HepG2 (cell line): Measurements from ENCODE around the gene FXYD5. TPM values are rescaled to one million over a fixed set of nuclear protein-coding genes. Genes with fewer than 3 reads are reported as not detected.

Experiments used
- CHD4 ChIP-seq: fragments of 200-600 bp; sonication (generic); IDR thresholded peaks from 2 replicates; pipeline ENCODE4 v1.7.0; 2017; ENCODE audit warnings: mild to moderate bottlenecking, low read length, borderline replicate concordance
- HDAC2 ChIP-seq: sonication (generic); formaldehyde crosslinking; IDR thresholded peaks from 2 replicates; pipeline ENCODE4 v1.4.0; 2020; ENCODE audit warnings: missing genetic modification reagents
- HNF4G ChIP-seq, 2 experiments: sonication (generic) in 1 of 2; formaldehyde crosslinking in 1 of 2; IDR thresholded peaks; 2 replicates each; pipeline versions ENCODE4 v1.4.0 to v1.6.1; 2011 to 2020; ENCODE audit warnings: borderline replicate concordance in 2 of 2, low read depth in 2 of 2, mild to moderate bottlenecking in 2 of 2, low read length in 1 of 2, missing genetic modification reagents in 1 of 2, moderate library complexity in 1 of 2
- KLF16 ChIP-seq, 2 experiments: sonication (generic) in 1 of 2; formaldehyde crosslinking in 1 of 2; IDR thresholded peaks; 2 replicates each; pipeline versions ENCODE4 v1.6.1 to v1.8.0; 2016 to 2023; ENCODE audit warnings: missing genetic modification reagents in 2 of 2, missing compliant biosample characterization in 1 of 2
- NFE2L1 ChIP-seq: sonication (generic); formaldehyde crosslinking; IDR thresholded peaks from 2 replicates; pipeline ENCODE4 v1.4.0; 2020; ENCODE audit warnings: missing genetic modification reagents, mild to moderate bottlenecking, borderline replicate concordance
- NFIB ChIP-seq: sonication (generic); formaldehyde crosslinking; IDR thresholded peaks from 2 replicates; pipeline ENCODE4 v1.9.0; 2021; ENCODE audit warnings: missing genetic modification reagents, mild to moderate bottlenecking, borderline replicate concordance
- ONECUT2 ChIP-seq: sonication (generic); formaldehyde crosslinking; IDR thresholded peaks from 2 replicates; pipeline ENCODE4 v1.4.0; 2020; ENCODE audit warnings: missing genetic modification reagents
- POGZ ChIP-seq: sonication (generic); formaldehyde crosslinking; IDR thresholded peaks from 2 replicates; pipeline ENCODE4 v1.4.0; 2020; ENCODE audit warnings: mild to moderate bottlenecking, missing genetic modification reagents
- RFX5 ChIP-seq: IDR thresholded peaks from 2 replicates; pipeline ENCODE4 v1.6.1; 2011; ENCODE audit warnings: low read depth, low read length, improper control_type of control experiment
- SOX13 ChIP-seq, 3 experiments: fragments of 450-650 bp in 1 of 3; sonication (generic) in 1 of 3; formaldehyde crosslinking in 1 of 3; IDR thresholded peaks in 2 of 3; conservative IDR thresholded peaks in 1 of 3; 2 replicates each; pipeline versions ENCODE4 v1.5.0 to v1.6.1; 2016 to 2020; ENCODE audit warnings: antibody characterized with exemption in 1 of 3, mild to moderate bottlenecking in 1 of 3, missing compliant biosample characterization in 1 of 3, missing genetic modification reagents in 1 of 3, moderate library complexity in 1 of 3
- TEAD3 ChIP-seq: optimal IDR thresholded peaks from 2 replicates; pipeline ENCODE3; 2016; ENCODE audit warnings: borderline replicate concordance
- TMF1 ChIP-seq: sonication (generic); formaldehyde crosslinking; IDR thresholded peaks from 2 replicates; pipeline ENCODE4 v1.8.1; 2022; ENCODE audit warnings: low read depth, missing genetic modification reagents
- ZNF34 ChIP-seq: sonication (generic); formaldehyde crosslinking; IDR thresholded peaks from 2 replicates; pipeline ENCODE4 v1.4.0; 2020; ENCODE audit warnings: mild to moderate bottlenecking, missing genetic modification reagents, borderline replicate concordance
- ZNF460 ChIP-seq: sonication (generic); formaldehyde crosslinking; IDR thresholded peaks from 2 replicates; pipeline ENCODE4 v1.5.1; 2020; ENCODE audit warnings: missing genetic modification reagents, mild to moderate bottlenecking, borderline replicate concordance
- ZNF781 ChIP-seq: sonication (generic); formaldehyde crosslinking; IDR thresholded peaks from 2 replicates; pipeline ENCODE4 v1.5.1; 2020; ENCODE audit warnings: borderline replicate concordance, mild to moderate bottlenecking, missing genetic modification reagents; ENCODE audit errors: not compliant biosample characterization
- ZNF816 ChIP-seq: sonication (generic); formaldehyde crosslinking; IDR thresholded peaks from 2 replicates; pipeline ENCODE4 v1.8.0; 2022; ENCODE audit warnings: missing genetic modification reagents, mild to moderate bottlenecking, borderline replicate concordance
- polyA plus RNA-seq, 8 experiments: library from polyadenylated mRNA; depleted of rRNA in 3 of 8; stranded (reverse) in 7 of 8; unstranded in 1 of 8; fragments of >200 nt; fragmentation: Illumina TruSeq in 4 of 8; extraction: Trizol in 4 of 8; gene quantifications; 2 replicates each; pipeline versions ENCODE4 v1.2.1 to v1.2.3, GENCODE V29; 2011 to 2016; ENCODE audit warnings: low read depth in 4 of 8, missing spikeins in 1 of 8, mixed read lengths in 1 of 8; ENCODE audit not compliant: insufficient read depth in 1 of 8
- total RNA-seq, 5 experiments: library from RNA; depleted of rRNA; stranded (reverse); fragments of >200 nt; fragmentation: Illumina TruSeq; extraction: Trizol; gene quantifications; 2 replicates each; pipeline ENCODE4 v1.2.3, GENCODE V29; 2016; ENCODE audit warnings: low read depth in 1 of 5
- TF ChIP-seq, protein P1 (sequence below): sonication (generic); formaldehyde crosslinking; IDR thresholded peaks from 2 replicates; pipeline ENCODE4 v1.9.0; 2021; ENCODE audit warnings: missing genetic modification reagents, borderline replicate concordance
- TF ChIP-seq, protein P2 (sequence below): sonication (generic); formaldehyde crosslinking; IDR thresholded peaks from 2 replicates; pipeline ENCODE4 v1.4.0; 2020; ENCODE audit warnings: missing genetic modification reagents
- TF ChIP-seq, protein P3 (sequence below): sonication (generic); formaldehyde crosslinking; IDR thresholded peaks from 2 replicates; pipeline ENCODE4 v1.4.0; 2020; ENCODE audit warnings: mild to moderate bottlenecking, missing genetic modification reagents

Gene FXYD5
- total and polyA plus RNA-seq, 2 of the 13 experiments (the other 11 are each of a cell fraction or from before 2014, with no cell fraction given) = 0.65 TPM; not detected in 1

DNA sequence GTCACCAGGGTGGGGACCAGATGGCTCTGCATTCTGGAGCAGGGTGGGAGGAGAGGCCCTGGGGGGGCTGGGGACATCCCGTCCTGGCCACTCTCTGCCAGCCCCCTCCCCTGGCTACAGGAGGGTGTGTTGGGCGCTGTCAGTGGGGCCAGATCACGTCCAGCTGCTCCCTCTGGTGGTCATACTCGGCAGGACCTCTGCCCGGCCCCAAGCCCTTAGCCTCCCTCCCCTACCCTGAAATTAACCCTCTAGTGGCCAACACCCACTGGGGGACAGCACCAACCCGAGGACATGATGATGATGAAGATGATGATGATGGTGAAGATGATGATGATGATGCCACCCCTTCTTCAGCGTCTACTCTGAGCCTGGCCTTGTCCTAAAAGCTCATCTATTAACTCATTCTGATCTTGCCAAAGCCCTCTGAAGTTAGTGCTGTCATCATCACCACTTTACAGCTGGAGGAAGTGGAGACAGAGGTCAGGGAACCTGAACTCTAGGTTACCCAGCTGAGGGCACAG is 19.1 kb upstream of the FXYD5 start (continued):
- TF ChIP-seq KLF16 (CRISPR knock-in tag; IDR thresholded peaks at IDR 0.05) (0 out of 4 replicates have a peak, but pooled peaks of 1 of the 2 experiments have one; percentile 34), SOX13 (IDR thresholded peaks at IDR 0.05) (no peak), SOX13 (CRISPR knock-in tag; conservative IDR thresholded peaks at IDR 0.05 in 1 of 2, IDR thresholded peaks at IDR 0.05 in 1 of 2) (peak in 1 of 2 experiments; percentile 26; a peak in 1 of 4 replicates), HNF4G (IDR thresholded peaks at IDR 0.05; ENCODE audit: borderline replicate concordance, low read depth, low read length) (0 out of 2 replicates have a peak, but pooled peaks have one; percentile 1), HNF4G (CRISPR knock-in tag; IDR thresholded peaks at IDR 0.05; ENCODE audit: borderline replicate concordance, low read depth) (no peak), ZNF816 (CRISPR knock-in tag) (no peak), NFIB (CRISPR knock-in tag) (no peak), RFX5 (no peak), ONECUT2 (no peak), CHD4 (peak; percentile 73; the same call in 1 of the 2 replicates), ZNF34 (CRISPR knock-in tag) (no peak), TMF1 (CRISPR knock-in tag) (no peak), HDAC2 (CRISPR knock-in tag) (peak; percentile 75), ZNF781 (CRISPR knock-in tag) (no peak), POGZ (CRISPR knock-in tag) (peak; percentile 47; the same call in 1 of the 2 replicates), ZNF460 (no peak), NFE2L1 (CRISPR knock-in tag) (no peak), TEAD3 (CRISPR knock-in tag) (no peak)
- TF ChIP-seq, protein P1, sequence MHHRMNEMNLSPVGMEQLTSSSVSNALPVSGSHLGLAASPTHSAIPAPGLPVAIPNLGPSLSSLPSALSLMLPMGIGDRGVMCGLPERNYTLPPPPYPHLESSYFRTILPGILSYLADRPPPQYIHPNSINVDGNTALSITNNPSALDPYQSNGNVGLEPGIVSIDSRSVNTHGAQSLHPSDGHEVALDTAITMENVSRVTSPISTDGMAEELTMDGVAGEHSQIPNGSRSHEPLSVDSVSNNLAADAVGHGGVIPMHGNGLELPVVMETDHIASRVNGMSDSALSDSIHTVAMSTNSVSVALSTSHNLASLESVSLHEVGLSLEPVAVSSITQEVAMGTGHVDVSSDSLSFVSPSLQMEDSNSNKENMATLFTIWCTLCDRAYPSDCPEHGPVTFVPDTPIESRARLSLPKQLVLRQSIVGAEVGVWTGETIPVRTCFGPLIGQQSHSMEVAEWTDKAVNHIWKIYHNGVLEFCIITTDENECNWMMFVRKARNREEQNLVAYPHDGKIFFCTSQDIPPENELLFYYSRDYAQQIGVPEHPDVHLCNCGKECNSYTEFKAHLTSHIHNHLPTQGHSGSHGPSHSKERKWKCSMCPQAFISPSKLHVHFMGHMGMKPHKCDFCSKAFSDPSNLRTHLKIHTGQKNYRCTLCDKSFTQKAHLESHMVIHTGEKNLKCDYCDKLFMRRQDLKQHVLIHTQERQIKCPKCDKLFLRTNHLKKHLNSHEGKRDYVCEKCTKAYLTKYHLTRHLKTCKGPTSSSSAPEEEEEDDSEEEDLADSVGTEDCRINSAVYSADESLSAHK (CRISPR knock-in tag) = no peak
- TF ChIP-seq, protein P2, sequence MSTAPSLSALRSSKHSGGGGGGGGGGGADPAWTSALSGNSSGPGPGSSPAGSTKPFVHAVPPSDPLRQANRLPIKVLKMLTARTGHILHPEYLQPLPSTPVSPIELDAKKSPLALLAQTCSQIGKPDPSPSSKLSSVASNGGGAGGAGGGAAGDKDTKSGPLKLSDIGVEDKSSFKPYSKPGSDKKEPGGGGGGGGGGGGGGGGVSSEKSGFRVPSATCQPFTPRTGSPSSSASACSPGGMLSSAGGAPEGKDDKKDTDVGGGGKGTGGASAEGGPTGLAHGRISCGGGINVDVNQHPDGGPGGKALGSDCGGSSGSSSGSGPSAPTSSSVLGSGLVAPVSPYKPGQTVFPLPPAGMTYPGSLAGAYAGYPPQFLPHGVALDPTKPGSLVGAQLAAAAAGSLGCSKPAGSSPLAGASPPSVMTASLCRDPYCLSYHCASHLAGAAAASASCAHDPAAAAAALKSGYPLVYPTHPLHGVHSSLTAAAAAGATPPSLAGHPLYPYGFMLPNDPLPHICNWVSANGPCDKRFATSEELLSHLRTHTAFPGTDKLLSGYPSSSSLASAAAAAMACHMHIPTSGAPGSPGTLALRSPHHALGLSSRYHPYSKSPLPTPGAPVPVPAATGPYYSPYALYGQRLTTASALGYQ (CRISPR knock-in tag) = no peak
- TF ChIP-seq, protein P3, sequence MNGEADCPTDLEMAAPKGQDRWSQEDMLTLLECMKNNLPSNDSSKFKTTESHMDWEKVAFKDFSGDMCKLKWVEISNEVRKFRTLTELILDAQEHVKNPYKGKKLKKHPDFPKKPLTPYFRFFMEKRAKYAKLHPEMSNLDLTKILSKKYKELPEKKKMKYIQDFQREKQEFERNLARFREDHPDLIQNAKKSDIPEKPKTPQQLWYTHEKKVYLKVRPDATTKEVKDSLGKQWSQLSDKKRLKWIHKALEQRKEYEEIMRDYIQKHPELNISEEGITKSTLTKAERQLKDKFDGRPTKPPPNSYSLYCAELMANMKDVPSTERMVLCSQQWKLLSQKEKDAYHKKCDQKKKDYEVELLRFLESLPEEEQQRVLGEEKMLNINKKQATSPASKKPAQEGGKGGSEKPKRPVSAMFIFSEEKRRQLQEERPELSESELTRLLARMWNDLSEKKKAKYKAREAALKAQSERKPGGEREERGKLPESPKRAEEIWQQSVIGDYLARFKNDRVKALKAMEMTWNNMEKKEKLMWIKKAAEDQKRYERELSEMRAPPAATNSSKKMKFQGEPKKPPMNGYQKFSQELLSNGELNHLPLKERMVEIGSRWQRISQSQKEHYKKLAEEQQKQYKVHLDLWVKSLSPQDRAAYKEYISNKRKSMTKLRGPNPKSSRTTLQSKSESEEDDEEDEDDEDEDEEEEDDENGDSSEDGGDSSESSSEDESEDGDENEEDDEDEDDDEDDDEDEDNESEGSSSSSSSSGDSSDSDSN (CRISPR knock-in tag) = no peak
